ENCODE data around the gene TKTL1.
A peak's percentile ranks its signal among the peaks of the same experiment; 100 is the strongest.

GRCh38 chrX:154378799-154379568, 83.4 kb downstream of the TKTL1 start, which contains the start of gene EMD:
- peak; percentile 60 for TF ChIP-seq POLR2A (IDR thresholded peaks at IDR 0.05; ENCODE audit: extremely low read depth, insufficient read length)
- TF ChIP-seq, protein P1, sequence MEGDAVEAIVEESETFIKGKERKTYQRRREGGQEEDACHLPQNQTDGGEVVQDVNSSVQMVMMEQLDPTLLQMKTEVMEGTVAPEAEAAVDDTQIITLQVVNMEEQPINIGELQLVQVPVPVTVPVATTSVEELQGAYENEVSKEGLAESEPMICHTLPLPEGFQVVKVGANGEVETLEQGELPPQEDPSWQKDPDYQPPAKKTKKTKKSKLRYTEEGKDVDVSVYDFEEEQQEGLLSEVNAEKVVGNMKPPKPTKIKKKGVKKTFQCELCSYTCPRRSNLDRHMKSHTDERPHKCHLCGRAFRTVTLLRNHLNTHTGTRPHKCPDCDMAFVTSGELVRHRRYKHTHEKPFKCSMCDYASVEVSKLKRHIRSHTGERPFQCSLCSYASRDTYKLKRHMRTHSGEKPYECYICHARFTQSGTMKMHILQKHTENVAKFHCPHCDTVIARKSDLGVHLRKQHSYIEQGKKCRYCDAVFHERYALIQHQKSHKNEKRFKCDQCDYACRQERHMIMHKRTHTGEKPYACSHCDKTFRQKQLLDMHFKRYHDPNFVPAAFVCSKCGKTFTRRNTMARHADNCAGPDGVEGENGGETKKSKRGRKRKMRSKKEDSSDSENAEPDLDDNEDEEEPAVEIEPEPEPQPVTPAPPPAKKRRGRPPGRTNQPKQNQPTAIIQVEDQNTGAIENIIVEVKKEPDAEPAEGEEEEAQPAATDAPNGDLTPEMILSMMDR (IDR thresholded peaks at IDR 0.05; ENCODE audit: low read depth, low read length): no peak
